Measurements from ENCODE around the gene HAUS5.
A peak's percentile ranks its signal among the peaks of the same experiment; 100 is the strongest.
"Not testable (repeated sequence)": the region's sequence is repeated elsewhere in the genome, so short reads cannot be mapped to it uniquely, and the experiment has no call there.

The HAUS5 gene

GRCh38 chr19:35612559-35613321, at the start of gene HAUS5:
Gene HAUS5 (plus strand): TSS chr19:35612735. CDS start chr19:35612795, 60 bp downstream.
- peak; percentile 95 for DNase-seq (ENCODE audit: low read depth in 2 of 2)

DNA sequence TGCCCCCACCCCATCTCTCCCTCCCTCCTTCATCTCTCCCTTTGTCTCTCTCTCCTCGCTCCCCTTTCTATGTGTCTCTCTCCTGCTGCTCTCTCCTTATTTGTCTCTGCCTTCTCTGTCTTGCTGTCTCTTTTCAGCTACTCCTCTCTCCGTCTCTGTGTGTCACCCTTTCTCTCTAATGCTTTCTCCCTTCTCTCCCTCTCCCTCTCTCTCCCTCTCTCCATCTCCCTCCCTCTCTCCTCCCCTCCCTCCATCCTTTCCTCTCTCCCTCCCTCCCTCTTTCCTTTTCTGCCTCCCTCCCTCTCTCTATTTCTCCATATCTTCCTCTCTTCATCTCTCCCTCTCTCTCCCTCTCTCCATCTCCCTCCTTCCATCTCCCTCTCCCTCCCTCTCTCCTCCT, 49.8 kb upstream of the HAUS5 start:
- no peak for DNase-seq (ENCODE audit: low read depth in 2 of 2)

GRCh38 chr19:35563207-35563829, 49.2 kb upstream of the HAUS5 start, which contains the start of gene ATP4A:
Gene ATP4A (minus strand): TSS chr19:35563658. CDS start chr19:35563629, 29 bp downstream.
- DNase-seq (ENCODE audit: low read depth in 2 of 2), result no peak

DNA sequence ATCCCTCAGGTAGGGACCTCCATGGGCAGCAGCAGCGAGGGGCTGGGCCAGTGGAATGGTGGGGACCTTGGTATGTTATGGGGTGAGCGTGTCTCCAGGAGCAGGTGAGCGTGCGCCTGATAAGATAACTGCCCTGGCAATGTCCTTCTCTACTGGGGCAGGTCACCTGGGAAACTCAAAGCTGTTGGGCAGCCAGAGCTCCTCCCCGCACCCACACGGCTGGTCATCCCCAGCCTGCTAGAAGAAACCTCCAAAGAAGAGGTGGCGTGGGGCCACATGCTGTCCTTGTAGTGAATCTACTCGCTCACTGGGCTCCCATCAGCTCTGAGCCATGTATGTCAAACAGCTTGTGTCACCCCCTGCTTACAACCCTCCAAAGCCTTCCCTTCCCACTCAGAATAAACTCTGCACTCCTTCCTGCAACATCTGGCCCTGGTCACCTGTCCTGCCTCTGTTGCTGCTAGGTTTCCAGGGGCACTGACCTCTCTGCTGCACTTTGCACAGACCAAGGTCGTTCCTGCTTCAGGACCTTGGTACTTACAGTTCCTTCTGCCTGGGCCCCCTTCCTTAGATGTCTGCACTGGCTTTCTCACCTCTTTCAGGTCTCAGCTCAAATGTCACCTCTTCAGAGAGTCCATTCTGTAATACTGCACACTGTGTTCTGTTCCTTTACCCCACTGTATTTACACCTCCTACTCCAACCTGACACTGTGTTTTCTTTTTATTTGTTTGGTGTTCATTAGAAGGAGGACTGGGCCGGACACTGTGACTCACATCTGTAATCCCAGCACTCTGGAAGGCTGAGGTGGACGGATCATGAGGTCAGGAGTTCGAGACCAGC, 47.3 kb upstream of the HAUS5 start:
- DNase-seq (ENCODE audit: low read depth in 2 of 2), result no peak

GRCh38 chr19:35566738-35567137, 45.8 kb upstream of the HAUS5 start:
- no peak for DNase-seq (ENCODE audit: low read depth in 2 of 2)

DNA sequence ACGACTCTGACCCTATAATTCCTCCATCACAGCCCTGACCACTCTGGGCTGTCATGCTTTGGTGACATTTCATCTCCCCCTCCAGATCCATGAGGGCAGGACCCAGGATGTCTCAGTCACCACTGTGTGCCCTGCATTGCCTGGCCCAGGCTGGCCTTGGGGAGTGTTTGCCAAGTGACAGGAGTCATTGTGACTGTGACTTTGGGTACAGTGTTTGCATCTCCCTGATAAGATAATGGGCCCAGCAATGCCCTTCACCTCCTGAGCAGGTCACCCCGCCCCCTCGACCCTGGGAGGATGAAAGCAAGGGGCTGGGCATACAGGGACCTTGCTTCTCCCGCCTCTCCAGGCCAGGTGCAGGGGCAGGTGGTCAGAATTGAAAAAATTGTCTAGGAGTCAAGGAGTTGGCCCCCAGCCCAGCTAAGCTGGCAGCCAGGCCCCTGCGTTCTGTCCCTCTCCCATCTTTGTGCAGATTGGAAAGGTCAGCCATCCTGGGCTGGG, 43.2 kb upstream of the HAUS5 start:
- no peak for DNase-seq (ENCODE audit: low read depth in 2 of 2)

- no peak for DNase-seq (ENCODE audit: low read depth in 2 of 2)
These were observed 41.0 kb upstream of the HAUS5 start for GRCh38 chr19:35571406-35571965.

- DNase-seq (ENCODE audit: low read depth in 2 of 2), result no peak
These were observed 34.6 kb upstream of the HAUS5 start for GRCh38 chr19:35577918-35578317.

DNA sequence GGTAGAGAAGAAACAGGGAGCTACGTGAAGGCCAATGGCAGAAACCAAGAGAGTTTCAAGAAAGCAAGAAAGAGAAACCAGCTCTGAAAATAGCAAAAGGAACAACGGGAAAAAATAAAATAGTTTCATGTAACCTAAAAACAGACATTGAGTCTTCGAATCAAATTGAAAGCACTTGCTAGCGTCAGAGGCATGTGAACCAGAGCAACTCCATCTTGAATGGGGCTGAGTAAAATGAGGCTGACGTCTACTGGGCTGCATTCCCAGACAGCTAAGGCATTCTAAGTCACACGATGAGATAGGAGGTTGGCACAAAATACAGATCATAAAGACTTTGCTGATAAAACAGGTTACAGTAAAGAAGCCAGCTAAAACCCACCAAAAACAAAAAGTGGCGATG, 33.8 kb upstream of the HAUS5 start:
- DNase-seq (ENCODE audit: low read depth in 2 of 2), result no peak

DNA sequence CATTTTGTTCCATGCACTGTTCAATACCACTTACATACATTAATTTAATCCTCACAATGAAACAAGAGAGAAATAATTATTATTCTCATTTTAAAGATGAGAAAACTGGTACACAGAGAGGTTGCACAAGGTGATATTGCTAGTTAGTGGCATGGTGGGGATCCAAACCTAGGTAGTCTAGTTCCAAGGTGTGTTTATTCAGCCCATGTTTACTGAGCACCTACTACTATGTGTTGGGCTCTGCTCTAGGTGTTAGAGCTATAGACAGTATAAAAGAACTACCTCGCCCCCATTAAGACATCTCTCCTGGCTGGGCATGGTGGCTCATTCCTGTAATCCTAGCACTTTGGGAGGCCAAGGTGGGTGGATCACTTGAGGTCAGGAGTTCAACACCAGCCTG, 29.8 kb upstream of the HAUS5 start:
- no peak for DNase-seq (ENCODE audit: low read depth in 2 of 2)

DNA sequence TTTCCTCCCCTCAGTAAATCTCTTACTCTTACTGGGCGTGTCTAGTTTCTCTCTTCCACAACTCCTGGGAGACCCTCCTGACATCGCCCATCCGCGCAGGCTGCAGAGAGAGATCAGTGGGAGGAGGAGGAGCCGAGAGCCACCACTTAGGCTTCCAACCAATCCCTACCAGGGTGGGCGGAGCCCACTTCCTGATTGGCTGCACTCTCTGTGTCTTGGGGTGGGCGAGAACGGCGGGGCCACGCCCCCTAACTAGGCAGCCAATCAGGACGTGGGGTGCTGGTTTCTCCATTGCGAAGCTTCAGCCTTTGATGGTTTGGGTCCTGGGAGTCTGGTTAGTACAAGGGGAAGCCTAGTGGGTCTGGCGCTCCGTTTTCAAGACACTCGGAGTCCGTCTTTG, 26.7 kb upstream of the HAUS5 start, which contains the start of gene PMIS2:
TSS of gene PMIS2 (plus strand) at position 326 of the 400 bp plus-strand sequence. CDS start 87 bp downstream, outside the sequence.
- DNase-seq (ENCODE audit: low read depth in 2 of 2), result peak; percentile 15 to 21

GRCh38 chr19:35587321-35587720, 25.2 kb upstream of the HAUS5 start:
- no peak for DNase-seq (ENCODE audit: low read depth in 2 of 2)

DNA sequence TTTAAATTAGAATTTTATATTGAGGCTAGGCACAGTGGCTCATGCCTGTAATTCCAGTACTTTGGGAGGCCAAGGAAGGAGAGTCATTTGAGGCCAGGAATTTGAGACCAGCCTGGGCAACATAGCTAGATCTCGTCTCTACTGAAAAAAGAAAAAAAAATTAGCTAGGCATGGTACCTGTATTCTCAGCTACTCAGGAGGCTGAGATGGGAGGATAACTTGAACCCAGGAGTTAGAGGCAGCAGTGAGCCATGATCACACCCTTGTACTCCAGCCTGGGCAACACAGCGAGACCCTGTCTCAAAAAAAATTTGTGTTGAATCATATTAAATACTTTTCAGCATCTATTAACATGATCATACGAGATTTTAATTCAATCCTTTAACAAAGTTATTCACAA, 21.7 kb upstream of the HAUS5 start:
- DNase-seq (ENCODE audit: low read depth in 2 of 2), result no peak

DNA sequence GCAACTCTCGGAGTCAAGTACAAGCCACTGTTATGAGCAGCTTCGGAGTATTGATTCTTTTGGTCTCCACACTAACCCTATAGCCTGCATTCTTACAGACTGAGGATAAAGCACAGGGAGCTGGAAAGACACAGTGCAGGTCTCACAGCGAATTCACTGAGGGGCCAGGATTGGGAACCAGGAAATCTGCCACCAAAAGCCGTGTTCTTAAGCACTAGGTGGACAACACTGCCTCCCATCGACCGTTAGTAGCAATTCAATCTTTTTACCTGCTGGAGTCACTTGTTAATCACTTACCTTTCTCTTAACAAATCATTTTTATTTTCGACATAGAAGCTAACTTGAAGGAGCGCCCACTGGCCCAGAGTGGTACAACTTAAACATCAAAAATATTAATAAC, 20.3 kb upstream of the HAUS5 start:
- no peak for DNase-seq (ENCODE audit: low read depth in 2 of 2)

GRCh38 chr19:35595026-35595425, 17.5 kb upstream of the HAUS5 start:
- not testable (repeated sequence) for DNase-seq (ENCODE audit: low read depth in 2 of 2)

GRCh38 chr19:35595928-35596327, 16.6 kb upstream of the HAUS5 start:
- no peak for DNase-seq (ENCODE audit: low read depth in 2 of 2)

DNA sequence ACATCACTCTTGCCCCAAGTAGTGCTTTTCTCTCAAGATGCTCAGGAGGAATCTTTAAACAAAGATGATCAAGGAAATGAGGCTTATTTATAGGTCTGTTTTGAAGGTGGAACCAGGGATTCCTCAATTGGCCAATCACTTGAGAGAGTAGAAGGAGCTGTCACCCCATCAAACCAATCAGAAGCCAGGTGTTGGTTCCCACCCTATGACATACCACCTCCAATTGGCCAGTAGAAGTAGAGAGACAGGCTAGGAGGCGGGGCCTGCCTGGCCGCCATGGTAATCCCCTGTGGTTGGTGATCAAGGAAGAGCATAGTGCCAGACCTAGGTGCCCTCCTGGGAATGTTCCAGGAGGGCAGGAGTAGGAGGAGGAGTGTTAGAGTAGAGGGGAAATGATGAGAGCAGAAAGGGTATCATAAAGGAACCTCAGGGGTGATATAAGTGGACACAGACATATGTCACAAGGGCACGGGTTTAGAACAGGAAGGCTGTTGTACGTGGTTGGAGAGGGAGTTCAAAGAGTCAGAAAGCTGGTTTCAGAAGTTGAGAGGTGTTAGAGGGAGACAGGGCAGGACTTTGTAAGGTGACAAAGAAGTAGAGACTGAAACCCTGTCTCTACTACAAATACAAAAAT, 16.1 kb upstream of the HAUS5 start:
- peak in 1 of 2 donors; percentile 11 for DNase-seq (ENCODE audit: low read depth in 2 of 2)

GRCh38 chr19:35601971-35602370, 10.6 kb upstream of the HAUS5 start:
- no peak for DNase-seq (ENCODE audit: low read depth in 2 of 2)

DNA sequence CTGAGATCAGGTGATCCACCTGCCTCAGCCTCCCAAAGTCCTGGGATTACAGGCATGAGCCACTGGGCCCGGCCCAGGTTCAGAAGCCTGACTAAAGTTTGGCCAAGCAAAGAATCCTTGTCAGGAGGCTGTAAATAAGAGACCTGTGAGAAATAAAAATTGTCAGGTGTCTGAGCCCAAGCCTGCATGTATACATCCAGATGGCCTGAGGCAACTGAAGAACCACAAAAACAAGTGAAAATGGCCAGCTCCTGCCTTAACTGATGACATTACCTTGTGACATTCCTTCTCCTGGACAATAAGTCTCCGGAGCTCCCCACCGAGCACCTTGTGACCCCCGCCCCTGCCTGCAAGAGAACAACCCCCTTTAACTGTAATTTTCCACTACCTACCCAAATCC, 8.1 kb upstream of the HAUS5 start:
- not testable (repeated sequence) for DNase-seq (ENCODE audit: low read depth in 2 of 2)

DNA sequence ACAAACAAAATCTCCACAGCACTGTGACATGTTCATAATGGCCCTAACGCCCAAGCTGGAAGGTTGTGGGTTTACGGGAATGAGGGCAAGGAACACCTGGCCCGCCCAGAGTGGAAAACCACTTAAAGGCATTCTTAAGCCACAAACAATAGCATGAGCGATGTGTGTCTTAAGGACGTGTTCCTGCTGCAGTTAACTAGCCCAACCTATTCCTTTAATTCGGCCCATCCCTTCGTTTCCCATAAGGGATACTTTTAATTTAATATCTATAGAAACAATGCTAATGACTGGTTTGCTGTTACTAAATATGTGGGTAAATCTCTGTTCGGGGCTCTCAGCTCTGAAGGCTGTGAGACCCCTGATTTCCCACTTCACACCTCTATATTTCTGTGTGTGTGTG, 5.4 kb upstream of the HAUS5 start:
- DNase-seq (ENCODE audit: low read depth in 2 of 2), result not testable (repeated sequence)

DNA sequence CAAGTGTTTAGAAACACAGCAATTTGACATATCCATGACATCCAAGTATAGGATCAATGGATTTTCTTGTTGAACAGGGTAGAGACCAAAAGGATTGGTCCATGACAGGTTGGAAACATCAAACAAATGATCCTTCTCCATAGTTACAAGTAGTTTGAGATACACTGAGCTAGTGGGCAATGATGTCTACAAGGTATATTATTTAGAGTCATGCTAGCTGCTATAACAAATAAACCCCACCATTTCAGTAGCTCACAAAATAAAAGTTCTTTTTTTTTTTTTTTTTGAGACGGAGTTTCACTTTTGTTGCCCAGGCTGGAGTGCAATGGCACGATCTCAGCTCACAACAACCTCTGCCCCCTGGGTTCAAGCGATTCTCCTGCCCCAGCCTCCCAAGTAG, 4.9 kb upstream of the HAUS5 start:
- no peak for DNase-seq (ENCODE audit: low read depth in 2 of 2)

All from stimulated activated CD8-positive, alpha-beta memory T cell treated with anti-CD3 and anti-CD28 coated beads, Interleukin-15, amount 100 ng/mL, for 48 hours (primary cell).